HG02884 (cell line): ENCODE measurements around the gene CCDC50.

ENCODE experiments used
- ATAC-seq: cut with Tn5 transposase; IDR thresholded peaks from one replicate; pipeline ENCODE4 v1.9.1; 2021; ENCODE audit warnings: mild to moderate bottlenecking, moderate library complexity; ENCODE audit not compliant: unreplicated experiment

The CCDC50 gene

GRCh38 chr3:191345334-191345733 is 16.1 kb downstream of the CCDC50 start:
- no peak for ATAC-seq

GRCh38 chr3:191347228-191347627 is 18.0 kb downstream of the CCDC50 start:
- ATAC-seq = no peak

GRCh38 chr3:191348098-191348497 is 18.9 kb downstream of the CCDC50 start:
- no peak for ATAC-seq

GRCh38 chr3:191350396-191351090 is 21.3 kb downstream of the CCDC50 start:
- no peak for ATAC-seq

- no peak for ATAC-seq
These were observed 22.8 kb downstream of the CCDC50 start for GRCh38 chr3:191352014-191352413.

GRCh38 chr3:191353022-191353777 is 24.0 kb downstream of the CCDC50 start:
- no peak for ATAC-seq

GRCh38 chr3:191355406-191355805 is 26.2 kb downstream of the CCDC50 start:
- ATAC-seq = peak; percentile 85

- no peak for ATAC-seq
These were observed 27.6 kb downstream of the CCDC50 start for GRCh38 chr3:191356631-191357439.

GRCh38 chr3:191357909-191358308 is 28.7 kb downstream of the CCDC50 start:
- ATAC-seq = no peak

- ATAC-seq = peak; percentile 38
These were observed 29.7 kb downstream of the CCDC50 start for GRCh38 chr3:191358929-191359328.

GRCh38 chr3:191360620-191361019 is 31.4 kb downstream of the CCDC50 start:
- ATAC-seq = no peak

GRCh38 chr3:191361456-191361855 is 32.3 kb downstream of the CCDC50 start:
- ATAC-seq = no peak

GRCh38 chr3:191362037-191362436 is 32.8 kb downstream of the CCDC50 start:
- ATAC-seq = no peak

GRCh38 chr3:191362524-191363090 is 33.4 kb downstream of the CCDC50 start:
- no peak for ATAC-seq

GRCh38 chr3:191363221-191363620 is 34.0 kb downstream of the CCDC50 start:
- ATAC-seq = no peak

- no peak for ATAC-seq
These were observed 37.5 kb downstream of the CCDC50 start for GRCh38 chr3:191366675-191367074.

- ATAC-seq = no peak
These were observed 39.8 kb downstream of the CCDC50 start for GRCh38 chr3:191368755-191369615.

- no peak for ATAC-seq
These were observed 40.4 kb downstream of the CCDC50 start for GRCh38 chr3:191369616-191370010.

- ATAC-seq = no peak
These were observed 42.9 kb downstream of the CCDC50 start for GRCh38 chr3:191372122-191372521.

- ATAC-seq = no peak
These were observed 44.1 kb downstream of the CCDC50 start for GRCh38 chr3:191373327-191373726.
